ENCODE measurements around the gene WDR17.

DNA sequence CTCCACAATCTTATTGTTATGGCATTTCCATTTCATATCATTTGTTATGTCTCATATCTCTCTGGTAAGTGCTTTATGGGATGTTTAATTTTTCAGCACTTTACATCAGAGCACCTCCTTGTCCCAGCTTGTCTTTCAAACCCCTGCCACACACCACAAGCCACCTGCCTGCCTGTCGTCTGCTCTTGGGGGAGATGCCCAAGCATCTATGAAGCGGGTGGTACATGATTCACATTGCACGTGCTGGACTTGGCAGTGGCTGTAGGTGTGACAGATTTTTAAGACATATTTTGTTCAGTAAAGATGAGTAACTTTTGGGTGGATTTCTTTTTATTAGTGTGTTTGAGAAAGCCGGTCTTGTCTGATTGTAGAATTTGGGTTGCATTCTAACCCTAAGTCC lies 143.9 kb downstream of the WDR17 start:
- TF ChIP-seq EZH2 (IDR thresholded peaks at IDR 0.05; ENCODE audit: borderline replicate concordance, insufficient read depth, low read depth, low read length, poor library complexity, severe bottlenecking), result no peak
- TF ChIP-seq, protein P1, sequence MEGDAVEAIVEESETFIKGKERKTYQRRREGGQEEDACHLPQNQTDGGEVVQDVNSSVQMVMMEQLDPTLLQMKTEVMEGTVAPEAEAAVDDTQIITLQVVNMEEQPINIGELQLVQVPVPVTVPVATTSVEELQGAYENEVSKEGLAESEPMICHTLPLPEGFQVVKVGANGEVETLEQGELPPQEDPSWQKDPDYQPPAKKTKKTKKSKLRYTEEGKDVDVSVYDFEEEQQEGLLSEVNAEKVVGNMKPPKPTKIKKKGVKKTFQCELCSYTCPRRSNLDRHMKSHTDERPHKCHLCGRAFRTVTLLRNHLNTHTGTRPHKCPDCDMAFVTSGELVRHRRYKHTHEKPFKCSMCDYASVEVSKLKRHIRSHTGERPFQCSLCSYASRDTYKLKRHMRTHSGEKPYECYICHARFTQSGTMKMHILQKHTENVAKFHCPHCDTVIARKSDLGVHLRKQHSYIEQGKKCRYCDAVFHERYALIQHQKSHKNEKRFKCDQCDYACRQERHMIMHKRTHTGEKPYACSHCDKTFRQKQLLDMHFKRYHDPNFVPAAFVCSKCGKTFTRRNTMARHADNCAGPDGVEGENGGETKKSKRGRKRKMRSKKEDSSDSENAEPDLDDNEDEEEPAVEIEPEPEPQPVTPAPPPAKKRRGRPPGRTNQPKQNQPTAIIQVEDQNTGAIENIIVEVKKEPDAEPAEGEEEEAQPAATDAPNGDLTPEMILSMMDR (IDR thresholded peaks at IDR 0.05), result no peak

All from B cell (primary cell).